Measurements from ENCODE around the gene STARD9.
A peak's percentile ranks its signal among the peaks of the same experiment; 100 is the strongest.

STARD9 gene

DNA sequence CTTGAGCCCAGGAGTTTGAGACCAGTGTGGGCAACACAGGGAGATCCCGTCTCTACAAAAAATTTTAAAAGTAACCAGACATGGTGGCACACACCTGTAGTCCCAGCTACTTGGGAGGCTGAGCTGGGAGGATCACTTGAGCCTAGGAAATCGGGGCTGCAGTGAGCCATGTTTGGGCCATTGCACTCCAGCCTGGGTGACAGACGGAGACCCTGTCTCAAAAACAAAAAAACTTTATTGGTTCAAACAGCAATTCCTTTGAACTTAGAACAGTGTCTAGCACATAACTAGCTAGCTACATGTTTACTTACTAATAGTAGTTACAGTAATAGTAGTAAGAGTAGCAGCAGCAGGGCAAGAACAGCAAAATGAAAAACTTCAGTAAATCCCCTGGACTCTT lies 16.7 kb upstream of the STARD9 start:
- no peak overlapping the region for H3K9ac ChIP-seq (ENCODE audit: low read depth, low read length)
- no peaks in the 10 kb centered on the region for H3K27me3 ChIP-seq (ENCODE audit: insufficient read depth, low read length)
- H3K4me1 ChIP-seq (ENCODE audit: insufficient read depth, low read length): no peaks in the 10 kb centered on the region
- no peak overlapping the region for H3K27ac ChIP-seq (ENCODE audit: low read length)
- H3K36me3 ChIP-seq (ENCODE audit: insufficient read depth, low read depth, low read length): peaks cover 59% of the 10 kb centered on the region
- no peak overlapping the region for H3K4me3 ChIP-seq (ENCODE audit: low read length)
- no peaks in the 10 kb centered on the region for H3K9me3 ChIP-seq (ENCODE audit: insufficient read depth, low read depth, low read length)

DNA sequence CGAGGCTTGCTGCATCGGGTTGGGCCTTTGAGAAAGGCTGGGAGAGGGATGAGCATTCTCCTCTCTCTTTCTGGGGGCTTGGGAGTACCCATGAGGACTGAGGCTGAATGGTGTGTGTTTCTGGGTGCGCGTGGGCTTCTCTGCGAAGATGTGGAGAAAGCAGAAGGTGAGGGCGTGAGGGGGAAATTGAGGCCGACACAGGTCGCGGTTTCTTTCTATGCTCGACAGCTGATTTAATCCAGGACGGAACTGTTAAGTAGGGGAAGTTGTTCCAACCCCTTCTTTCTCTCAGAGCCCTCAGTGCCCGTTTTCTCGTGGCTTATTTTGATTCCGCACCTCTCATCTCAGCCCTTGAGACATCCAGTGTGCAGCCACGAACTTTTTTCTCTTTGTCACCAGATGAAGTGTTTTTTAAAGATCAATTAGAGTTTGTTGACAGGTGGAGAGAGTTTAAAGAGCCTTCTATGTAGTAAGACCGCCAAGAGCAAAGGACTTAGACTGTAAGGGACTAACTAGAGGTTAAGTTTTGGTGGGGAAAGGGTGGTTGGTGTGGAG lies 711 bp downstream of the STARD9 start:
- no peak overlapping the region for H3K27ac ChIP-seq (ENCODE audit: low read length)

GRCh38 chr15:42576776-42577175 lies 1.4 kb downstream of the STARD9 start:
- H3K27me3 ChIP-seq (ENCODE audit: insufficient read depth, low read length): peaks cover 65% of the 10 kb centered on the region
- no peak overlapping the region for H3K27ac ChIP-seq (ENCODE audit: low read length)
- H3K4me3 ChIP-seq (ENCODE audit: low read length): peak overlapping the region; percentile 83
- no peaks in the 10 kb centered on the region for H3K36me3 ChIP-seq (ENCODE audit: insufficient read depth, low read depth, low read length)
- H3K4me1 ChIP-seq (ENCODE audit: insufficient read depth, low read length): peaks cover 4% of the 10 kb centered on the region
- H3K9me3 ChIP-seq (ENCODE audit: insufficient read depth, low read depth, low read length): no peaks in the 10 kb centered on the region
- peak overlapping the region; percentile 72; the same call in 1 of the 2 replicates for H3K9ac ChIP-seq (ENCODE audit: low read depth, low read length)

More for the DNA sequence above, 711 bp downstream of the STARD9 start:
- Histone ChIP-seq H3K27me3 (ENCODE audit: insufficient read depth, low read length) (peaks cover 60% of the 10 kb centered on the region), H3K4me1 (ENCODE audit: insufficient read depth, low read length) (peaks cover 4% of the 10 kb centered on the region), H3K36me3 (ENCODE audit: insufficient read depth, low read depth, low read length) (no peaks in the 10 kb centered on the region), H3K9ac (ENCODE audit: low read depth, low read length) (peak overlapping the region; percentile 72), H3K9me3 (ENCODE audit: insufficient read depth, low read depth, low read length) (no peaks in the 10 kb centered on the region), H3K4me3 (ENCODE audit: low read length) (peak overlapping the region; percentile 83)

GRCh38 chr15:42577514-42578031 lies 2.2 kb downstream of the STARD9 start:
- H3K9me3 ChIP-seq (ENCODE audit: insufficient read depth, low read depth, low read length): no peaks in the 10 kb centered on the region
- no peak overlapping the region for H3K27ac ChIP-seq (ENCODE audit: low read length)
- H3K9ac ChIP-seq (ENCODE audit: low read depth, low read length): no peak overlapping the region
- H3K36me3 ChIP-seq (ENCODE audit: insufficient read depth, low read depth, low read length): no peaks in the 10 kb centered on the region
- peaks cover 73% of the 10 kb centered on the region for H3K27me3 ChIP-seq (ENCODE audit: insufficient read depth, low read length)
- H3K4me3 ChIP-seq (ENCODE audit: low read length): no peak overlapping the region
- peaks cover 11% of the 10 kb centered on the region for H3K4me1 ChIP-seq (ENCODE audit: insufficient read depth, low read length)

DNA sequence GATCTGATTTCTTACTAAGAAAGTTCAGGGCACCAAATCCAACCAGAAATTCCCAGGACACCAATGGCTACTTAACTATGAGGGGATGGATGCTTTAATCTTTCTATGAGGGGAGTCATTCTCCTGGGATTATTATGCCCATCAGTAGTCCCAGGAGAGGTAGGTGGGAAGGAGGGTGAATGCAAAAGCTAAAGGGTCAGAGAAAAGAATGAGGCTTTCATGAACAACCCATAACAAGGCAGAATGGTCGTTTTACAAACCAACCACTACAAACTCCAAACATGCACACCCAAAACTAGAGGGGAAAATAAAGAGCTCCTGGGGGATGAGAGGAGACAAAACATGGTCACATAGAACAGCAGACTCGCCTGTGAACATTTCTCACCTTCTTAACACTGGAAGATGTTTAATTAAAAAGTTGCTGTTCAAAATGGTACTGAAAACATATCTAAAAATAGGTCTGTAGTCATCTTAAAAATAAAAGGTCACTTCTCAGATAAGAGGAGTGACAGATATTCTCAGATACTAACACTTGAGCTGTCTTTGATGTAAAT lies 3.7 kb downstream of the STARD9 start:
- H3K36me3 ChIP-seq (ENCODE audit: insufficient read depth, low read depth, low read length): no peaks in the 10 kb centered on the region
- H3K27me3 ChIP-seq (ENCODE audit: insufficient read depth, low read length): peaks cover 75% of the 10 kb centered on the region
- peaks cover 24% of the 10 kb centered on the region for H3K4me1 ChIP-seq (ENCODE audit: insufficient read depth, low read length)
- H3K4me3 ChIP-seq (ENCODE audit: low read length): no peak overlapping the region
- H3K9me3 ChIP-seq (ENCODE audit: insufficient read depth, low read depth, low read length): no peaks in the 10 kb centered on the region
- no peak overlapping the region for H3K27ac ChIP-seq (ENCODE audit: low read length)
- no peak overlapping the region for H3K9ac ChIP-seq (ENCODE audit: low read depth, low read length)

DNA sequence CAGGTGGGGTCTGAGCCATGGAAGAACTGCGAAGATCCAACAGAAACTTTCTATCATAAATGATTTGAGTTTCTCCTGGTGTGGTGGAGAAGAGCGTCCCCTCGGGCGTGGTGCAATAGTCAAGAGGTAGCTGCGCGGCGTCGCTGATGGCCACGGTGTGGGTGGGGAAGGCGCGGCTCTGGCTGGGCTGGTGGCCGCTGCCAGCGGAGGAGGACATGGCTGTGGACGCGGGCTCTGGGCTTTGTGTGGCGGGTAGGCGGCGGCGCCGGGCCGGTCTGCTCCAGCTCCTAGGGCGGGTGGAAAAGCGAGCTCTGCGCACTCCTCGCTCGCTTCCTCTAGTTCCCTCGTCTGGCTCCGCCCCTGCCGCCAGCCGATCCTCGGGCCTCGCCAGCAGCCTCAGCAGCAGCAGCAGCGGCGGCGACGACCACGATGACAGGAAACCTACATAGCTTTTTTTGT lies 5.9 kb downstream of the STARD9 start:
- Histone ChIP-seq H3K27ac (ENCODE audit: low read length) (no peak overlapping the region), H3K9ac (ENCODE audit: low read depth, low read length) (peak overlapping the region; percentile 80), H3K36me3 (ENCODE audit: insufficient read depth, low read depth, low read length) (no peaks in the 10 kb centered on the region), H3K4me3 (ENCODE audit: low read length) (peak overlapping the region; percentile 78), H3K27me3 (ENCODE audit: insufficient read depth, low read length) (peaks cover 64% of the 10 kb centered on the region), H3K4me1 (ENCODE audit: insufficient read depth, low read length) (peaks cover 30% of the 10 kb centered on the region), H3K9me3 (ENCODE audit: insufficient read depth, low read depth, low read length) (no peaks in the 10 kb centered on the region)

DNA sequence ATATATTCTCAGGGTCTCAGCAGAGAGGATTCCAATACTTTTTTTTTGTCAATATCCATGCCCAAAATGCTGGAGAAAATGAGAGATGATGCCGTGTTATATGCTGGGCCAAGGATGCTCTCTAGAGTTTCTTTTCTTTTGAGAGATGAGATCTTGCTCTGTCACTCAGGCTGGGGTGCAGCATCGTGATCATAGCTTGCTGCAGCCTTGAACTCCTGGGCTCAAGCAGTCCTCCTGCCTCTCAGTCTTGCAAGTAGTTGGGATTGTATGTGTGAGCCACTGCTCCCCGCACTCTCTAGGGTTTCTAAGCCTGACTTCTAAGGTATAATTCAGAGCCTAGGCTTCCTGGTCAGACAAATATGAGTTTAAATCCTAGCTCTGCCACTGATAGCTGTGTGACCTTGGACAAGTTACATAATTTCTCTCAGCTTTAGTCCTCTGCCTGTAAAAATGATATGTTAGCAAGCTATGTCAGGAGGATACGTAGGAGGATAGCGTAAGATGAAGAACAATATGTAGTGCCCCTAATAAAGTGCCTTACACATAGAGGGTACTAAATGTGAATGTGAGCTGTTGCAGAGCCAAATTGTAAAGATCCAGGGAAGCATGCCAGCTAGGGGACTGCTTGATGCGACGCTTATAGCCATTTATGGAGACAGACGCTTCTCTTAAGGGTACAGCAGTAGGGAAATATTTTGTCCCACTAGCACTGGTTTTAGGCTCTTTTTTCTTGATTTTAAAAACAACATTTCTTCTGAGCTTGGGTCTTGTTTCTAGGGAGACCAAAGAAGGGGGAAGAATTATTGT lies 7.4 kb downstream of the STARD9 start:
- H3K27me3 ChIP-seq (ENCODE audit: insufficient read depth, low read length): peaks cover 50% of the 10 kb centered on the region
- peaks cover 30% of the 10 kb centered on the region for H3K4me1 ChIP-seq (ENCODE audit: insufficient read depth, low read length)
- H3K27ac ChIP-seq (ENCODE audit: low read length): no peak overlapping the region
- no peaks in the 10 kb centered on the region for H3K9me3 ChIP-seq (ENCODE audit: insufficient read depth, low read depth, low read length)
- no peaks in the 10 kb centered on the region for H3K36me3 ChIP-seq (ENCODE audit: insufficient read depth, low read depth, low read length)
- H3K4me3 ChIP-seq (ENCODE audit: low read length): no peak overlapping the region
- peak overlapping the region; percentile 41; the same call in 1 of the 2 replicates for H3K9ac ChIP-seq (ENCODE audit: low read depth, low read length)

DNA sequence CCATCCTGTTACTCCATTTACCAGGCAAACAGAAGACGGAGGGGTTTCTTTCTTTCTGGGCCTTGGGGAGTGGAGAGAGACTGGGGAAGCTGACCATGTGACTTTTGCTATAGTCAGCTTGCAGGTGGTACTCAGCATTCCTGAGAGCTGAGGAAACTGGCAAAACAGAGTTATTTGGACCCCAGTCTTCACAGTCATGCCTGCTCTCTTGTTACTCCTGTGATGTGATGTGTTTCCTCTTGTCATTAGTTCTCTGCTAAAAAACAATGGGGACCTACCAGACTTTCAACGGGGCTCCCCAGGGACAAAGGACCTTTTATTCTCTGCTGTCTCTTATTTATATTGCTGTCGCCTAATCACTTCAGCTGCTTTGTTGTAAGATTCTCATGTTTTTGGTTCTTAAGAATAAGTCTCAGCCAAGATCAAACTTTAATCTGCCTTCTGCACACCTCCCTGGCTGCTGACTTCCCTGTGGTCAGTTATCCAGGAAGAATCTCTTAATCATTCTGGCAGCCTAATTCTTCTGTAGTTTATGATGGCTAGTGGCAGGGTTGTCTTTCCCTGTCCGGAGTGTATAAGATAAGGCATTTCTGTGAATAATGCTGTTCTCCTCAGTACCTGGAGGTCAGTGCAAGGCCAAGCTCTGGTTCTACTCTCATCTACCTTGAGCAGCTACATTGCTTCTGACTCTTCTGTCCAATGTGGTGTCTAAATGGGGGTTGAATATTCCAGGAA lies 8.8 kb downstream of the STARD9 start:
- Histone ChIP-seq H3K9me3 (ENCODE audit: insufficient read depth, low read depth, low read length) (no peaks in the 10 kb centered on the region), H3K9ac (ENCODE audit: low read depth, low read length) (peak overlapping the region; percentile 41; the same call in 1 of the 2 replicates), H3K27me3 (ENCODE audit: insufficient read depth, low read length) (peaks cover 37% of the 10 kb centered on the region), H3K36me3 (ENCODE audit: insufficient read depth, low read depth, low read length) (no peaks in the 10 kb centered on the region), H3K4me1 (ENCODE audit: insufficient read depth, low read length) (peaks cover 30% of the 10 kb centered on the region), H3K4me3 (ENCODE audit: low read length) (peak overlapping the region; percentile 17; the same call in 1 of the 2 replicates), H3K27ac (ENCODE audit: low read length) (no peak overlapping the region)

GRCh38 chr15:42590619-42591237 lies 15.3 kb downstream of the STARD9 start:
- H3K4me1 ChIP-seq (ENCODE audit: insufficient read depth, low read length): no peaks in the 10 kb centered on the region; the same call in 1 of the 2 replicates
- no peak overlapping the region for H3K9ac ChIP-seq (ENCODE audit: low read depth, low read length)
- no peaks in the 10 kb centered on the region for H3K36me3 ChIP-seq (ENCODE audit: insufficient read depth, low read depth, low read length)
- no peaks in the 10 kb centered on the region for H3K27me3 ChIP-seq (ENCODE audit: insufficient read depth, low read length)
- no peaks in the 10 kb centered on the region for H3K9me3 ChIP-seq (ENCODE audit: insufficient read depth, low read depth, low read length)
- no peak overlapping the region for H3K4me3 ChIP-seq (ENCODE audit: low read length)
- no peak overlapping the region for H3K27ac ChIP-seq (ENCODE audit: low read length)

- H3K4me3 ChIP-seq (ENCODE audit: low read length): no peak overlapping the region
- H3K9ac ChIP-seq (ENCODE audit: low read depth, low read length): no peak overlapping the region
- H3K9me3 ChIP-seq (ENCODE audit: insufficient read depth, low read depth, low read length): no peaks in the 10 kb centered on the region
- no peaks in the 10 kb centered on the region for H3K27me3 ChIP-seq (ENCODE audit: insufficient read depth, low read length)
- no peaks in the 10 kb centered on the region; the same call in 1 of the 2 replicates for H3K4me1 ChIP-seq (ENCODE audit: insufficient read depth, low read length)
- no peak overlapping the region for H3K27ac ChIP-seq (ENCODE audit: low read length)
- H3K36me3 ChIP-seq (ENCODE audit: insufficient read depth, low read depth, low read length): no peaks in the 10 kb centered on the region
Measured at GRCh38 chr15:42591238-42591934, 16.0 kb downstream of the STARD9 start.

Data from iPS-20b (cell line).